AG08396 (cell line): ENCODE results near the gene TLE4.
"Not testable (repeated sequence)": the region's sequence is repeated elsewhere in the genome, so short reads cannot be mapped to it uniquely, and the experiment has no call there.

Experiments used
- DNase-seq: peaks from one replicate; pipeline ENCODE4 v3.0.0; 2012; ENCODE audit warnings: low spot score, mixed read lengths

The TLE4 gene

DNA sequence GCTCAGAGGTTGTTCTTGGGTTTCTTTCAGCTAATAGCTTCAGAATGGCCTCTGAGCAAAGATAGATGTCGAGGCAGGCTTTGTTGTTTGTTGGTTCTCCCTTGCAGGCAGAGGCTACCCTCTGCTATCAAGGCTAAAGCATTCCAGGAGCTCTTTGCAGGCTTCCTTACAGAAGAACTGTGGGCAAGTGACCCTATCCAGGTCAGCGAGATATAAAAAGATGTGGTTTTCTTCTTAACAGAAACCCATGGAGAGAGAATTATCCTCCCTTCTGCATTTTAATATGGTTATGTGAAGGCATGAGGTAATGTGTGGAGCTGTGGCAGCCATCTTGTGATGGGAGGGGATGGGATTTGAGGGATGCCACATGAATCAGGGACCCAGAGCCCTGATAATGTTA, 67.0 kb downstream of the TLE4 start:
- no peak for DNase-seq

DNA sequence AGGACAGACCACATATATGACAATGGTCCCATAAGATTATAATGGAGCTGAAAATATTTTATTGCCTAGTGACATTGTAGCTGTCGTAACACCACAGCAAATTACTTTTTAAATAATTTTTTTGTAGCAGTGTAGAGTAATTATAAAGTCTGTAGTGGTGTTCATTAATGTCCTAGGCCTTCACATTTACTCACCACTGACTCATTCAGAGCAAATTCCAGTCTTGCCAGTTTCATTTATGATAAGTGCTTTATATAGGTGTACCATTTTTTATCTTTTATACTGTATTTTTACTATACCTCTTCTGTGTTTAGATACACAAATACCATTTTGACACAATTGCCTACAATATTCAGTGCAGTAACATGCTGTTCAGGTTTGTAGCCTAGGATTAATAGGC, 67.6 kb downstream of the TLE4 start:
- DNase-seq, result no peak

DNA sequence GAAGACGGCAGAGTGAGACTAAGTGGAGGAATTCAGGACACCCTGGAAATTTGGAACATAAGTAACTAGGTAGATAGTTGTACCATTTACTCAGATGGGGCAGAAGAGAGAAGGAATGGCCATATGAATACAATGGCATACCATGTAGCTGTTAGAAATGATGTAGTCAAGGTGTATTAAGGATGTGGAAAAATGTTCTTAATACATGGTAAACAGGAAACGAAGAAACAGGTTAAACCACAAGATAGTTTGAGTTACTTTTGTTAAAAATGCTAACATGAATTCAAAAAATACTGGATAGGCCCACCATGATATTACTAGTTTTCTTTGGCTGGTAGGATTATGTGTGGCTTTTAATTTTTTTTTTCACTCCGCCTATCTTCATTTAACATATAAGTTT, 68.3 kb downstream of the TLE4 start:
- DNase-seq, result not testable (repeated sequence)

DNA sequence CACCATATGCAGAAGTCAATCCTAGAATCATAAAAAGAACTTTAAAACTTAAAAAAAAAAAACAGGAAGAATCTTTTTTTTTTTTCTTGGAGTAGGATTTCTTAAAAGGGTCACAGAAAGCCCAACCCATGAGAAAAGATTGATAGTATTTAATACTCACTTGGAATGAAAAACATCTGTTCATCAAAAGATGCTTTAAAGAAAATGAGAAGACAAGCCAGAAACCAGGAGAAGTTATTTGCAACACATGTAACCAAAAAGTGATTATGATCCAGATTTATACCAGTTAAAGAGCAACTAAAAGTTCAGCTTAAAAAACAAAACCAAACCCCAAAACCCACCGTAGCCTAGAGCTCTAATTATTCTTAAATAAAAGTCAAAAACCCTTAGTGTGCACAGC, 69.3 kb downstream of the TLE4 start:
- no peak for DNase-seq

DNA sequence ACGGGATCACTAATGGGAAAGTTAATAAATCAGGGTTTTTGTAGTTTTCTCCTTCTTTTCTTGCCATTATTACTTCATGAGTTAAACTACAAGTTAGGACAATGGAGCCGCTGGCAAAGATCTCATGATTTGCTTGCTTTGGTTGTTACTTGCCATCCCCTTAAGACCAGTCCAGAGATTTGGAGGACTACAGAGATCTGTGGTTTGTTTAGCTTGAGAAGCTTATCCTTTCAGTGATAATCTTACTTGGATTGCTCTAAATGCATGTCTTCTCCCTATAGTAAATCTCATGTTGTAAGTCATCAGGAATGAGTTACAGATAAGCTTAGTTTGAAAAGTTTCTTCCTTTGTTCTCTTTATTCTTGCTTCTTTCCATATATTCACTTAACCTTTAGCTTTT, 70.9 kb downstream of the TLE4 start:
- DNase-seq, result no peak

DNA sequence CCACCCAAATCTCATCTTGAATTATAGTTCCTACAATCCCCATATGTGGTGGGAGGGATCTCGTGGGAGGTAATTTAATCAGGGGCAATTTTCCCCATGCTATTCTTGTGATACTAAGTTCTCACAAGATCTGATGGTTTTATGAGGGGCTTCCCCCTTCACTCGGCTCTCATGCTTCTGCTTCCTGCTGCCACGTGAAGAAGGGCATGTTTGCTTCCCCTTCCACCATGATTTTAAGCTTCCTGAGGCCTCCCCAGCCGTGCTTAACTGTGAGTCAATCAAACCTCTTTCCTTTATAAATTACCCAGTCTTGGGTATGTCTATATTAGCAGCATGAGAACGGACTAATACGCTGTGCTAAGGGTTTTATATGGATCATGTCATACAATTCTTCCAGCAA, 72.3 kb downstream of the TLE4 start:
- no peak for DNase-seq

DNA sequence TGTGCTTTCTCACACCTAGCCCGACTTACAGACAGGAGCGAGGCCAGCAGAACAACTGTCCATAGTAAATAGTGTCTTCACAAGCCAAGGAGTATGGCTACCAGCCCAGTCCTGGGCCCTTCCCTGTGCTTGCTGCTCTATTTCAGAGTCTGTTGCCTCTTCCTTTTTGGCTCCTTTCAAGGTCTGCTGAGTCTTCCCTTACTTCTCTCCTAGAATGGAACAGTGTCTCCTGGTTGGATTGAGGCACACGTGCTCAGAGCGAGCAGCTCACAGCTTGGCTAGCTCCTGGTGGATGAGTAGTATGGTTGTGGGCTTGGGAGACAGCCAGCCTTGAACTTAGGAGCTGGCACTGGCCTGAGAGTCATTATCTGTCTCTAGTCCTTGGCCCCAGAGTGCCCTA, 72.8 kb downstream of the TLE4 start:
- DNase-seq, result no peak

DNA sequence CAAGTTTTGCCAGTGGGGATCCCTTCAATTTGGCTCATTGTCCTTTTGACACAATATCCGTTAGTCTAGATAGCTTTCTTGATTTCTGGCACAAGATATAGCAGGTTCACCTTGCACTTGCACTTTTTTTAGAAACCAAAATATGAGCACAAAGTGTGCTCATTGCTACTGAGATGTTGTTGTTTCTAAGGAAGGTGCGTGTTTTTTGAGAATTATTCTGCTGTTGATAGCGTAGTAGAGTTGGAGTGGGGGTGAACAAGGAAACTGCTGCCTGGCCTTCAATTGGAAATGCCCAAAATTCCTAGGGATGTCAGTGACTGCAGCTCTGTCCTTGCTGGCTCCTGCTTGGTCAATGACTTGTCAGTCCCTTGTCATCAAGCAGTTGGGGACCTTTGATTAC, 73.3 kb downstream of the TLE4 start:
- no peak for DNase-seq

DNA sequence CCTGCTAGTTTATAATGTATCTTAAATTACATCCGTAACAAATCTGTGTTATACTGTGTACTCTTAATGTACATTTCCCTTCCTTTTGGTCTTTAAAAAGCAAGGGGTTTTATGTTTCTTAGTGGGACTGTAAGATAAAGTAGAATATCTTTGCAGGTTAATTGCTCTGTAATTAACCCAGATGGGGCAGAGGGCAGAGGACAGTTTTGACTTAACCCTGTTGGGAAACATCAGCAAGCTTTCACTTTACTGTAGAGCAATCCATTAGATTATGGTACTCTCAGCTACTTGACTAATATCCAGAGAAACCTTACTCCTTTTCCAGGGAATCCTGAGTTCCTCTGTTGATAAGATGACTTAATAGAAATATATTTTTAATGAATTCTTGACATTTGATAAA, 74.3 kb downstream of the TLE4 start:
- DNase-seq, result no peak

DNA sequence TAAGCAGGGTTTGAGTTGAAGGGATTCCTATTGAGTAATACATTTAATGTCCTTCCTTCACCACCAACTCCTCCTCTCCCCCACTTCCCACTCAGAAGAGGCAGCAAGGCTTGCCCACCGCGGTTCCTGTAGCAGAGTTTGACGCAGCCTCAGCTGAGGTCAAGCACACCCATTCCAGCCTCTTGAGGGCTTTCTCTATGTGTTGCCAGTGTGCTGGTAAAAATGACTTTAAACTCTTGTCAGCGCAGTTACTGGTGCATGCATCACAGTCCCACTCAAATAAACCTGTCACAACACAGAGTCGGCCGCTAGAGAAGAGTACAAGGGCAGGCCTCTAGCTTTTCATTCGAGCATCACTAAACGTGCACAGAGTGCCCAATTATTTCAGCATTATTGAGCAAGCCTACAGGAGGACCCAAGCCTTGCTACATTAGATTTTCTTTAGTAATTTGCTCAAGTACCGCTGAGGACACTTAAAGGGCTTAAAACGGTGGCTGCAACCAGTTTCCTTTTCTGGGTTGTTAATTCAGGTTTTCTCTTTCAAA, 79.6 kb downstream of the TLE4 start:
- DNase-seq, result no peak

DNA sequence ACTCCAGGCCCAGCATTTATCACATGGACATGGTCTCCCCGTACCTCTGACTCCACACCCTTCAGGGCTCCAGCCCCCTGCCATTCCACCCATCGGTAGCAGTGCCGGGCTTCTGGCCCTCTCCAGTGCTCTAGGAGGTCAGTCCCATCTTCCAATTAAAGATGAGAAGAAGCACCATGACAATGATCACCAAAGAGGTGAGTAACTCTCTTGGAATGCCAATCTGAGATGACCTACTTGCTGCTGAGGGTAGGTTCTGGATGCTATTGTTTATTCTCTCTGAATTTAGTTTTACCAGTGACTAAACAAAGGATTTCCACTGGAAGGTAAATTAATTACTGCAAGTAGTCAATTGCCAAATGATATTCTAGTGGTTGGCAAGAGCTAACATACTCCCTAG, 80.8 kb downstream of the TLE4 start:
- no peak for DNase-seq

DNA sequence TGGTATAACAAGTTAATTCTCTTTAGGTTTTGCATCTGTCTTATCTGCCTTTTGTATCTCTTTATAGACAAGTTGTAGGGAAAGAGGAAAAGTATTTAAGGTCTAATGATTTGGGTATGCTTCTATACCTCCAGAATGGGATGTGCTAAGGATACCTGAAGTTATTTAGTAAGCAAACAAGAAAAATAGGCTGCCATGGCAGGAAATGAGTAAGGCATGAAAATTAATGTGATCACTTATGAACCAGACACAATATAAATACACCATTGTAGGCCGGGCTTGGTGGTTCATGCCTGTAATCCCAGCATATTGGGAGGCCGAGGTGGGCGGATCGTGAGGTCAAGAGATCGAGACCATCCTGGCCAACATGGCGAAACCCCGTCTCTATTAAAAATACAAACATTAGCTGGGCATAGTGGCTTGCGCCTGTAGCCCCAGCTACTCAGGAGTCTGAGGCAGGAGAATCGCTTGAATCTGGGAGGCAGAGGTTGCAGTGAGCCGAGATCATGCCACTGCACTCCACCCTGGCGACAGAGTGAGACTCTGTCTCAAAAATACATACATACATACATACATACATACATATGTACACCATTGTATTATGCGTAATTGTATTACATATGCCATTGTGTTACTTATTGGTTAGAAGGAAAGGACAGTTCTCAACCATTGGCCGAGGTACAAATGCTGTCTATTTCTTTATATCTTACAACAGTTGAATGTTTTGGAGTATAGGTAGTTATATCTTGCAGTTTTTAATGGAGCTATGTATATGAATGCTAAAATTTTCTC, 83.0 kb downstream of the TLE4 start:
- not testable (repeated sequence) for DNase-seq

DNA sequence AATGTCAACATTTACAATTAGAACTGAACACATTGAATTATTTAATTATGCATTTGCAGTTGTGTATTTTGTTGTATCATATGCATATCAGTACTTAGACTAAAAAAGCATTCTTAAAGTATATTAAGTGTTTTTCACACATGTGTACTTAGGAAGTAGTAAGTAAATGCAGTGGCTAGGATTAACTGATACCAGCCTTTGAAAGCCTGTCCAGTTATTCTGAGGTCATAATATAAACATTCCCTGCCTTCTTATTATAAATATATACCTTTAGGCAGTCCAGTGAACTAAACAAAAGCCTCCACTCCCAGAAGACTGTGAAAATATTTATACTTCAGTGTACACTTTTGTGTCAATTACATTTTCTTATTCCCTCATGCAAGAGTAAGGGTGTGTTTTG, 83.8 kb downstream of the TLE4 start:
- no peak for DNase-seq

DNA sequence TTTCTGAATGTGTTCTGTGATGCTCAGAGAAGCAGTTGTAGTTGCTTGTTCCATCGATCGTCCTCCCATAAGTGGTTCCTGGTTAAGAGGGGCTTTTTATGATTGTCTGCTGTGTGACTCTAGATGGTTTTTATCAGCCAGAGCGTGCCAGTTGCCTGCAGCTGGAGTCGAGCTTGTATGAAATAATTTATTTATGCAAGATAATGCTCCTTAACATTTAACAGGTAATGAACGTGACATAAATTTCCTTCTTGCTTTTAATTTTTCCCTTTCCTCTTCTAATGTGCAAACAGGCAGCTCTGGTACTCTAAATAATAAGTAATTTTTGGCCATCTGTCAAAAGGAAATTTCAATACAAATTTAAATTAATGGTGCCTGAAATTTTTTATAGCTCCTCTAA, 84.4 kb downstream of the TLE4 start:
- DNase-seq, result no peak

DNA sequence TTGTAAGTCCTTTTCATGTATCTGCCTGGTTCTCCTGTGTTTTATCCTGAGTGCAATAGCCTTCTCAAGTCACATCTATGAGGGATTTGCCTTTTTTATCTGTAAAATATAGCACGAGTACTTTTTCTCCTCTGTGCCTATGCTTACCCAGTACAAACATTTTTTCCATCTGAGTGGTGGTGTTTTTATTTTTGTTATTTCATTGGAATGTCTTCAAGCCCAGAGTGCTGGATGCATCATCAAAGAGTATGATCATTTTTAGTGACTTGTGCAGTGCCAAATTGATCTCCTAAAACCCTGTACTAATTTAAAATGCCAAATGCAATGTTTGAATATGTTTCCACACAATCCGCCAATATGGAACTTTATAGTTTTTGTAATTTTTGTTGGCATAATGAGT, 86.1 kb downstream of the TLE4 start:
- no peak for DNase-seq

DNA sequence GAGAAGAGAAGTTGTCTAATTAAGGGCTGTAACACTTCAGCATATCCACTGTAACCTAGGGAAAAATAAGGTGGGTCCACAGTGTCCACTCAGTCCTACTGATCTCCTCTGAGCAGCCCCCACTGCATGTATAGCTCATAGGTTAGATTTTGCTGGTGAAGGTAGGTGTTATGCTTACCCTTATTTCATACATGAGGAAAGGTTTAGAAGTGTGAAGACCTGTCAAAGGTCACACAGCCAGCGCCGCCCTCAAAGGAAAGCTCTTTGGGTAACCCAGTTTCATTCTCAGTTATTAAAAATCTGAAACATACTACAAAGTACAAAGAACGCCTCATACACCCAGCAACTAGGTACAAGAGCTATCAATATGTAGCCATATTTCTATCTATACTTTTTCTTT, 87.2 kb downstream of the TLE4 start:
- no peak for DNase-seq

DNA sequence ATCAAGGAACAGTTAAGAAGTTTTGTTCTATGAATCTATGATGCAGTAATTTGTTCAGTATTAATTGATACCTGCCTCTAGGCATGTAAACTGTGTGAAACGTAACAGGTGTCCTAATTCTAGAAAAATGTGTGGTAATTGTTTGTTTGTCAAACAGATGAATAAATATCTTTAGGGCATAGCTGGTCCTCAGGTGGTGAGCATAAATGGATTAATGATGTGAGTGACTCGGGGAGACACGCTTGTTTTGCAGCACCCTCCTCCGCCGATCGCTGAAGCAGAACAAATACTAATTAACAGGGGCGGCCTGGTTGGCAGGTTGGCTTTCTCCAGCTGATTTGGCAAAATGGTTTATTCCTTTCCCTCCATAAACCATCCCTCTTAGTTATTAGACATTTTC, 88.8 kb downstream of the TLE4 start:
- no peak for DNase-seq

DNA sequence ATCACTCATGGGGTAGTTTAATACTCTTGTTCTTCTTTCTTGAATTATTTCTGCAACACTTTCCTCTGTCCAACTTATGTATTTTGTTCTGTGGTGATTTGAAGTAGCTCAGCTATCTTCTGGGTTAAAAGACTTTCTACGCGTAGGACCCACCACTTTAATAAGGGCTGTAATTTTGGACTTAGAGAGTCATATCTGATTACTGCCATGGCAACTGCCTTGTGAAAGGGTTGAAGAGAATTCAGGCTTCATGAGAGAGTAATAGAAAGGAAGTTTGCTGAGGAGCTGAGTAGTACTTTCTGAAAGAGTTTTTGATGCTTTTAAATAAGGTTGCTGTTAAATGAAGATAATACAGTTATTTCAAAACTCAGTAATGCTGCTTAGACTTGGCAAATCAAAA, 89.5 kb downstream of the TLE4 start:
- DNase-seq, result no peak

DNA sequence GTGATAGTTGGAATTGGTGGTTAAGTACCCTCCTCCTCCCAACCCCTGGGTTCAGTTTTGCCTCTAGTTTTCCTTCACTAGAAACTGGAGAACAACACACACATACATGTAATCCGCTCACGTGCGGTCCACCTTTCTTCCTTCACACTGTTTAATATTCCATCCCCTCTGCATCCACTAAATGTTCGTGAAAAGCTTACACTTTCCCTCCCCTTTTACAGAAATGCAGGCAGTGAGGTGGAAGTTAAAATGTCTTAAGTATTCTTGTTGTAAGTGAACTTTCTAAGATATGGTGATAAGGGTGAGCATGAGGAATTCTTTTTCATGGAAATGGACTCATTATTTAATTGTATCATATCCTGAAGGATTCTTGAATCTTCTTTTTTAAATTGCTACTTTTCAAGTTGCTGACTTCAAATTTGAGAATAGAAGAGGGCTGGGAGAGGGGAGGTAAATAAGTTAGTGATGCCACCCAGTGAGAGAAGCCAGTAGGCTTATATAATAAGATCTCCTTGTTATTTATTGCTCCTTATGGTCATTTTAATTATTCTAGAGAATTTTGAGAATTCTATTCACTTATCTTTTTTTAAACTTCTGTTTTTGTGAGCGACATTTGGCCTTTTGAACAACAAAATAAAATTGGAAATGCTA, 90.2 kb downstream of the TLE4 start:
- DNase-seq, result no peak

DNA sequence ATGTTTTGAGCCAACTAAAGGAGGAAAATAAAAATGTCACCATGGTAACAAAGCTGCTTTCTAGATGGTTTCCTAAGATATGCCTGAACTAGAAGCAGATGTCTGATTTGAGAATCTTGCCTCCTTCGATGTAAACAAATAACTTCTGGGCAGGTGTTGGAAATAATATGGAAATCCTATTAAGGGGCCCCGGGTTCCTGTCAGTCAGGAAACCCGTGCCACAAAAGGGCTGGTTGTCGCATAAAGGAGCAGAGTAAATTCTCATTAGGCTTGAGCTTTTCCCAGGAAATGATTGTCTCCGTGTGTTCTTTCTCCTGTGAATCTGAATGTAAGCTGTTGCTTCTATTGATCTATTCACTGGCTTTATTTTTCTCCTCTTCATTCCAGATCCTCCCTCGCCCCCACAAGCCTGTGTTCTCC, 90.8 kb downstream of the TLE4 start:
- no peak for DNase-seq

DNA sequence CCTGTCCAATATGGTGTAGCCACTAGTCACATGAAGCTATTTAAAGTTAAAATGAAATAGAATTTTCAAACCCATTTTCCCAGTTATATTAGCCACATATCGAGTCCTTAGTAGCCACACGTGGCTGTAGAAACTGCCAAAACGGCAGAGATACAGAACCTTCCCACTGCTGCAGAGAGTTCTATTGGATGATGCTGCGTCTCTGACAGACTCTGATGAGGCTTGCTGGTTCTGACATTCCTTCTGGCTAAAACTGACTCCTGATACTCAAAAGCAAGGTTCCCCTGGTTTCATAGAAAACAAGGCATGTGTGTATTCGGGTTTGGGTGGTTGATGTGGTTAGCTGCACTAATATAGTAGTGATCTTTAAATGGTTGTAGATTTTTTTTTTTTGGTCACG, 91.5 kb downstream of the TLE4 start:
- no peak for DNase-seq

DNA sequence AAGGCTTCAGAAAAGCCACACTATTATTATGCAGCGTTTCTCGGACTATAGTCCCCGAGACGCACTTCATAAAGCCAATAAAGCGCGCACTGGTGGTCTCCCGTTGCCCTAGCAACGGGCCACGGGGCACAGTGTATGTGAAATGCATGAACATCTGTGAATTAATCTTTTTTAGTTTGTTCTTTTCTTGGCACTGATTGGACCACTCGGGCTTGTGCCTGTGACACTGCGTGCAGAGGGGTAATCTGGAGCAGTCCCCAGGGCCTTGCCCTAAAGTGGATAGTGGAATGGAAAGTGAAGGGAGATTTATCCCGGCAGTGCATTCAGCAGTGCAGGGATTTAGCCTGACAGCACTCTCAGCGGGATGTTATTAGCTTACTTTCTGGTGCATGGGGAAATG, 92.1 kb downstream of the TLE4 start:
- DNase-seq, result no peak

DNA sequence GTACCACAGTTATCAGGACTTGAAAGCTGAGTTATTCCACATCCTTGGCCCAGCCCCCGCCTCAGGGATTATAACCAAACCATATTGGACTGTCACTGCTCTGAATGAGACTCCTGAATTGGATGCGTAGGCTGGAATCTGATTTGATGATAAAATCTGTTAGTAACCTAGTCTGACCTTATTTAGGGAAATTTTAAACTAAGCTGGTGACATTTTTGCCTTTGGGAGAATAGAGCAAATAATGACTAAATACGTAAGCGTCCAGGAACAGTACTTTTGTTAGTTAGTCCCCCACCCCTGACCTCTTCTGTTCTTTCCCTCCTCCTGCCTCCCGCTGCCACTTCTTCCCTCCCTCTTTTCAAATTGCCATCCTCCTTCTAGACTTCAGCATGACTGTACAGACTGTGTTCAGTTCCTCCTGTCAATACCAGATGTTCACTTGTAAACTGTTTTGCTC, 92.6 kb downstream of the TLE4 start:
- DNase-seq, result no peak

DNA sequence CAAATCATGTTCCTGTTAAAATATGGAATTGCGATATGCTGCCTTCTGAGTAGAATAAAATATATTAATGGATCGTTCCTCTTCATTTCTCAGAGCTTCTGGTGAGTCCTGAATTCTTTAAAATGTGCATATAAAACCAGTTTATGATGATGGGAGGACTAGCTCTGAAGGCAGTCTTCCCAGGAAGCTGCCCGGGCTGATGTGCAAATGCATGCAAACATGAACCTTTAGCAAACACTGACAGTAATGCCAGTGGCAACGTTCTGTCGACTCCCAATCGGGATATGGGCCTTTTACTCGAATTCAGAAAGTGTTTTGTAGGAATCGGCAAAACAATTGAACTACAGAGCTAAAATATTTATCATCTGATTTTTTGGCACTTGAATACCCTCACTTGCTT, 93.6 kb downstream of the TLE4 start:
- DNase-seq, result no peak
